HAP-1 (cell line): ENCODE measurements around the gene GRIN2B.

Experiments
- DNase-seq, 2 experiments: peaks; one replicate each; pipeline ENCODE4 v3.0.0-alpha.2; 2016 to 2020; ENCODE audit warnings: low spot score in 2 of 2
- H3K27me3 ChIP-seq: fragments of 250-450 bp; sonication (Bioruptor Pico); 2 replicates; pipeline ENCODE4 v1.5.1; 2020; ENCODE audit warnings: low read depth, mild to moderate bottlenecking, moderate library complexity
- H3K36me3 ChIP-seq: fragments of 250-450 bp; sonication (Bioruptor Pico); replicated peaks from 2 replicates; pipeline ENCODE4 v1.5.1; 2020; ENCODE audit warnings: mild to moderate bottlenecking
- H3K4me1 ChIP-seq: fragments of 250-450 bp; sonication (Bioruptor Pico); 2 replicates; pipeline ENCODE4 v1.5.1; 2020; ENCODE audit warnings: mild to moderate bottlenecking
- H3K4me3 ChIP-seq: fragments of 250-450 bp; sonication (Bioruptor Pico); 2 replicates; pipeline ENCODE4 v1.5.1; 2020; ENCODE audit warnings: mild to moderate bottlenecking, moderate library complexity
- H3K9me3 ChIP-seq: fragments of 250-450 bp; sonication (Bioruptor Pico); 2 replicates; pipeline ENCODE4 v1.5.1; 2020; ENCODE audit warnings: mild to moderate bottlenecking, moderate library complexity
- in situ Hi-C: fragments of 300-500 bp; cut with MboI; formaldehyde crosslinking; loops from 3 replicates; pipeline ENCODE4 v1.14.3; 2020; ENCODE audit warnings: low sequenced_read_pairs, inconsistent platforms, mixed read lengths

Gene GRIN2B

DNA sequence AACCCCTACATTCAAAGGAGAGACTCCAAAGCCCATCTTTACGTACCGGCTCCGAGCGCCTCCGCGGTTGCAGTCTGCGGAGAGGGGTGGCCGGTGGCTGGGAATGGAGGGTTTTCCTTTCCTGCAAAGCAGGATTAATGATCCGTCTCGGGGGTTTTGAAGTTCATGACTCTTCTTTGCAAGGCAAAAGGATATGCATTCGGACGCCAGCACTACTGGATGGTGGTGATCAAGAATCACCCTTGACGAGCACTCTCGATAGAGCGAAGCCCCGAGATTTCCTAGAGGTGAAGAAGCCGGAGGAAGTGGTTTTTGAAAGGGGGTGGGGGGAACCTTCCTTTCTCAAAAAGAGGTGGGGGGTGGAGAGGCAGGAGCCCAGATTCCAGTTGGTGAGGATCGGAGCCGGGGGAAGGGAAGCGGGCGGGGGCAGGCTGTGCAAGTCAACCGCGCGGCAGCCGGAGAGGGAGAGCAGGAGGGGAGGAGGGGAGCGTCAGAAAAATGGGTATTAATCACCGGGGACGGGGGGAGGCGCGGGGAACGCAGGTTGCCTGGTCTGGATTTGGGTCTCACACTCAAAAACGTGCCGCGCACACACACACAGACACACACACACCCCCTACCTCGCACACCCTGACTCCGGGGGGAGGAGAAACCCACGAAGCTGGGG is at the start of gene GRIN2B:
TSS of gene GRIN2B (minus strand) at position 307 of the 667 bp plus-strand sequence. CDS start 115,394 bp downstream, outside the sequence.
- H3K4me3 ChIP-seq: no peak within 1 kb of the TSS
- H3K36me3 ChIP-seq: no peaks in the 10 kb centered on the region
- H3K27me3 ChIP-seq: peaks cover 25% of the 10 kb centered on the region
- no peak for DNase-seq
- in situ Hi-C loops: no loop called here
- H3K9me3 ChIP-seq: no peaks in the 10 kb centered on the region
- H3K4me1 ChIP-seq: no peaks in the 10 kb centered on the region

DNA sequence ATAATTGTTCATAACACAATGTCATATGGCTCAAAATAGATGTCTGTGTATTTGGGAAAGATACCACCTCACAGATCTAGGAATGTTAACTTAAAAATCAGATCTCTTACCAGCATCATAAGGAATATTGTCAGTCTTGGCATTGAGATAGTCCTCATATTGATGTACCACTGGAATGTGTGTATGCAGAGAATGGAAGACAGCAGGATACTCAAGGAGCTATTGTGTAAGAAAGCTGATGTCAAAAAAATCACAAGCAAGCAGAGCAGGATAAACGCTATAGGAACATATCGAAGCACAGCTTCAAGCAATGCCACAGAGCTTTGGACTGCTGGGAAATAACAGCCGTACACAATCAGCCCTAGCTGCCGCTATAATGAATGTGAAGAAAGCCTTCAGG is 45.1 kb upstream of the GRIN2B start:
- Histone ChIP-seq H3K36me3 (no peaks in the 10 kb centered on the region), H3K27me3 (no peaks in the 10 kb centered on the region), H3K9me3 (no peaks in the 10 kb centered on the region), H3K4me3 (no peak overlapping the region), H3K4me1 (no peaks in the 10 kb centered on the region)
- DNase-seq: no peak
- in situ Hi-C loops: no loop called here

DNA sequence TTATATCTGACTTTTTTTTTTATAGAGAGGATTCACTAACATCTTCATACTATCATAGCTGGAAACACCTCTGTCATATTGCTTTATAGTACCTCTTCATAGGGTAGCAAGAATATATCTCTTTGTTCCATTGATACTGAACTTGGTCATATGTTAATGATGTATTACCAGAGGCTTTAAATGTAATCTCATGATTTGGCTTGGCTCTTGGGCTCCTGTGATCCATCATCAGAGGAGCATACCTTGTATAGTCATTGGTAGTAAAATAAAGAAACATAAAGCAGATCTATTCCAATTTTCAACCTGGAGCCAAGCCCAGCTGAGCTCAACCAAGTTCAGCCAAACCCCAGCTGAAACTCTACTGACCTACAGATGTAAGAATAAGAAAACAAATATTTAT is 43.2 kb upstream of the GRIN2B start:
- H3K4me1 ChIP-seq: no peaks in the 10 kb centered on the region
- no peaks in the 10 kb centered on the region for H3K9me3 ChIP-seq
- H3K27me3 ChIP-seq: no peaks in the 10 kb centered on the region
- DNase-seq: no peak
- H3K4me3 ChIP-seq: no peak overlapping the region
- in situ Hi-C loops: no loop called here
- H3K36me3 ChIP-seq: no peaks in the 10 kb centered on the region

DNA sequence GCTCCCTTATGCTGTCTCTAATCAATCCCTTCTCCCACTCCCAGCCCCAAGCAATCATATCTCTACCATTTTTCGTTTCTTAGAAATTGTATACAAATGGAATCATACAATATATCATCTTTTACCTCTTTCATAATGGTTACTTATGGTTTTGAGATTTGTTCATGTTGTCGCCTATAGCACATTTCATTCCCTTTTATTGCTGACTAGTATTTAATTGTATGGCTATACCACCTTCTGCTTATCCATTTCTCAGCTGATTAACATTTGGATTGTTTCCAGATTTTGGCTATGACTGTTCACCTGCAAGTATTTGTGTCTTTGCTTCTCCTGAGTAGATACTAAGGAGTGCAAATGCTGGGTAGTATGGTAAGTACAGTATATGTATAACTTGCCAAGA is 36.7 kb upstream of the GRIN2B start:
- Histone ChIP-seq H3K9me3 (no peaks in the 10 kb centered on the region), H3K27me3 (no peaks in the 10 kb centered on the region), H3K4me1 (no peaks in the 10 kb centered on the region), H3K4me3 (no peak overlapping the region), H3K36me3 (no peaks in the 10 kb centered on the region)
- no peak for DNase-seq
- in situ Hi-C loops: no loop called here

DNA sequence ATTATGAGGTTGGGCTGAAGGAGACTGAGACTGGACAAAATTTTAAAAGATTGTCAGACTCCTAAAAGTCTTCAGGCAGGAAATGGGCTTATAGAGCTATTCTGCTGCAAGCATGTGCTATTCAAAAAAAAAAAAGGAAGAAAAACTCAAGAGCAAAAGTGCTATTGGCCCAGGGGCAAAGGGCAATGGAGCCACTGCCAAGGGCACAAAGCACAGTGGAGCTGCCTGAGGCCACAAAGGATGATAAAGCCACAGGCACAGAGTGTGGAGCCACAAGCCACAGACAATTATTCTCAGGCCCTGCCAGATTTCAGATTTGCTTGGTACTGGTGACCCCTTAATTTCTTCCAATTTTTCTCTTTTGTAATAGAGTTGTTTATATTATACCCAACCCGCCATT is 29.6 kb upstream of the GRIN2B start:
- Histone ChIP-seq H3K4me1 (no peaks in the 10 kb centered on the region), H3K36me3 (no peaks in the 10 kb centered on the region), H3K27me3 (no peaks in the 10 kb centered on the region), H3K9me3 (no peaks in the 10 kb centered on the region; the same call in 1 of the 2 replicates), H3K4me3 (no peak overlapping the region)
- no peak for DNase-seq
- in situ Hi-C loops: no loop called here

DNA sequence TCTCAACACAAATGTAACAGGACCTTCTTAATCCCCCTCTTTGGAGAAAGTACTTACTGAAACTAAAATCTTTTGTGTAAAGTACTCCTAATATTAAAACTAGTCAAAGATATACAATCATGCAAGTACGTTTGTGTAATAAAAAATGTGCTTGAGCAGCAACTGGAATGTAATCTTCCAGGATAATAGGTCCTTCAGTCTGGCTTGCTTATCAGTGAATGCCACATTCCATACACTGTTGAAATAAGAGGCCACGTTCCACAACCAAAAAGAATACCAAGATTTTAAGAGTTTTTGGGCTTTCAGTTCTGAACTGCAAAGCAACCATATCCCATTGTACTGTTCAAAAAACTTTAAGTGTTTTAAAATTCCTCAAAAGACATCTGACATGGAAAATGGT is 26.2 kb upstream of the GRIN2B start:
- in situ Hi-C loops: no loop called here
- no peaks in the 10 kb centered on the region for H3K4me1 ChIP-seq
- no peaks in the 10 kb centered on the region for H3K27me3 ChIP-seq
- no peak for DNase-seq
- H3K9me3 ChIP-seq: no peaks in the 10 kb centered on the region; the same call in 1 of the 2 replicates
- no peak overlapping the region for H3K4me3 ChIP-seq
- H3K36me3 ChIP-seq: no peaks in the 10 kb centered on the region

DNA sequence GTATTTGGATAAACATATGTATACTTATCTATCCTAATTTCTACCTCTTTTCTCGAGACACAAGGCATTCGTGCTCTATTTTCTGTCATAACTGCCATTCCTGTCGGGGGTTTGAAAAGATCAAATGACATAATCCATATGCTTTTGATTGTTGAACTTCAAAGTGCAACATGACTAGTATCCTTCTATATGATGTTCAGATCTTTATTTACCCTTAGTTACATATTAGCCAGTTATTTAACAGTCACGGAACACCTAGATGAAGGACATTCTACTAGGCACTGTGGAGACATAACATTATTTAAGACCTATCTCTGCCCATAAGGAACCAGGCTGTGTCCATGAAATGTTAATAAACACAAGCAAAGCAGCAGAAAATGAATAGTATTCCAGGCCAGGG is 11.2 kb upstream of the GRIN2B start:
- no peaks in the 10 kb centered on the region for H3K9me3 ChIP-seq
- H3K4me1 ChIP-seq: no peaks in the 10 kb centered on the region
- in situ Hi-C loops: no loop called here
- no peaks in the 10 kb centered on the region for H3K27me3 ChIP-seq
- no peak for DNase-seq
- H3K36me3 ChIP-seq: no peaks in the 10 kb centered on the region
- H3K4me3 ChIP-seq: no peak overlapping the region

DNA sequence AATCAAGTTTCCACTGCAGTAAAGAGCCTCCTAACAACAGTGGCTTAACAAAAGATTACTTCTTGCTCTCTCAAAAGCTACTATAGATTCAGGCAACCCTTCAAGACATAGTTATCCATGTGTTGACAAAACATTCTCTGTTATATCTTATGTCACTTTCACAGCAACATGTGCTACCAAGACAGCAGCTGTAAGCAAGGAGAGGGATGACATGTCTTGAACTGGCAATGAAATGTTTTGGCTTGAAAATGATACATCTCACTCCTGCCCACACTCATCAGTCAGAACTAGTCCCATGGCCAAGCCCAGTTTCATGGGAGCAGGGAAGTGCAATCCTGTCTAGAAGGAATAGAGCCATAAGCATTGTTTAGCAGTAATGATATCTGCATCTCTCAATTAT is 10.7 kb upstream of the GRIN2B start:
- Histone ChIP-seq H3K36me3 (no peaks in the 10 kb centered on the region), H3K4me3 (no peak overlapping the region), H3K27me3 (no peaks in the 10 kb centered on the region), H3K4me1 (no peaks in the 10 kb centered on the region), H3K9me3 (no peaks in the 10 kb centered on the region)
- in situ Hi-C loops: no loop called here
- DNase-seq: no peak

DNA sequence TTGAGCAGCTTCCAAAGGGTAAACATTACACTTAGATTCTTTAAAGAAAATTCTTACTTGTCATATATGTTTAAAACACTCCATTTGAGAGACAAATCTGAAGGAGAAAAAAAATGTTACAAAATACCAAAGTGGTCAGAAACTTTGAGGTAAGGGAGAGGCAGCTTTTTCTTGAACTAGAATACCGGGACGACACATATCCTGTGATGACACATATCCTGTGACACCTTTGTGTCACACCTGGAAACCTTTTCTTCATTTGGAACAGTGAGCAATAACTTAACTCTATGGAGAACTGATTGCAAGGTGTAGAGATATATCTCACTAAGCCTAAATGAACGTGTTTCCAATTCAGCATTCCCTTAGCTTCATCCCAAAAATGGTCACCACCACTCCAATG is 4.6 kb upstream of the GRIN2B start:
- in situ Hi-C loops: no loop called here
- no peak overlapping the region for H3K4me3 ChIP-seq
- H3K36me3 ChIP-seq: no peaks in the 10 kb centered on the region
- H3K9me3 ChIP-seq: no peaks in the 10 kb centered on the region
- peaks cover 11% of the 10 kb centered on the region for H3K27me3 ChIP-seq
- no peaks in the 10 kb centered on the region for H3K4me1 ChIP-seq
- no peak for DNase-seq

DNA sequence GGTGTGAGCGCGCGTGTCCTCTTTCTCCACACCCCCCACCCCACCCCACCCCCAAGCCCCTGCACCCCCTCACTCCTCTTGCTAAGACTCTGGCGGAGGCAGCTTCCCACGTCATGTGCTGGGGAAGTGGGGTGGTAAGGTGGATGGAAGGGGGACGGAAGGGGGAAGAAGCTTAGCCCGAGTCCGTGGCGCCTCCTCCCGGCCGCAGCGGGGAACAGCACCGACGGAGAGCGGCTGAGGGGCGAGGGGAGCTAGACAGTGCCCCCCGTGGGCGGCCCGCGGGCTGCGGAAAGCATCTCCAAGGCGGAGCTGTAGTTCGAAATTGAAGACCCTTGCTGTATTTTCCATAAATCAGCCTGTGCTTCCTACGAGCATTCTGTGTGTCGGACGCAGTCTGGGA is 588 bp upstream of the GRIN2B start:
- Histone ChIP-seq H3K27me3 (peaks cover 25% of the 10 kb centered on the region), H3K4me1 (no peaks in the 10 kb centered on the region), H3K36me3 (no peaks in the 10 kb centered on the region), H3K4me3 (no peak overlapping the region), H3K9me3 (no peaks in the 10 kb centered on the region)
- in situ Hi-C loops: no loop called here
- DNase-seq: peak in 1 of 2 experiments; percentile 41

DNA sequence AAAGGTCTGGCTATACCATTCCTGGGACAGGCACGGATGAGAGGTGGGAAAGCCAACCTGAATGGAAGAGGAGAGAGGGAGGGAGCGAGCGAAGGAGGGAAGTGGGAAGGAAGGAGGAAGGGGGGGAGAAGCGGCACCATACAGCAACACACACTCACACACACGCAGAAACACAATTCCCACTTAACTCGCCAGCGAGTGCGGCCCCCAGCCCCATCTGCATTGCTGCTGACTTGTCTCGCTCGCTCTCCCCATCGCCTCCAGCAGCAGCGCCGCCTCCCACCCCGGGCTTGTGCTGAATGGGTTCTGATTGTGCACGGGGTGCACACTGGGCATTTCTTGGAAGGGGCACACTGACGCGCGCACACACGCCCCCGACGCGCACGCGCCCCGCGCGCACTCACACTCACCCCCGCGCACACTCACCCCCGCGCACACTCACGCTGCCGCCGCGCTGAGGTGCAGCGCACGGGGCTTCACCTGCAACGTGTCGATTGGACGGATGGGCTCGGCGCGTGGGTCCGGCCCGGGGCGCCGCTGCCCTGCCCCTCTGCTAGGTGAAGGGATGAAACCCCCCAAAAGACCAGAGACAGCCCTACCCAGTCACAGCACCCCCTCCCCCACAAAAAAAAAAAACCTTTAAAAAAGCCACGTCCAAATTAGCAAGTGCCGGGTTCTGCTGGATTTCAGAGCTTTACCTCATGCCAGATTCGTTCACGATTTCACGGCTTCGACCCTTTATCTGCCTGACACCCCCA is 685 bp downstream of the GRIN2B start:
- no peak overlapping the region for H3K4me3 ChIP-seq
- no peaks in the 10 kb centered on the region for H3K9me3 ChIP-seq
- in situ Hi-C loops: no loop called here
- DNase-seq: no peak
- H3K36me3 ChIP-seq: no peaks in the 10 kb centered on the region
- H3K4me1 ChIP-seq: no peaks in the 10 kb centered on the region
- H3K27me3 ChIP-seq: peaks cover 25% of the 10 kb centered on the region

DNA sequence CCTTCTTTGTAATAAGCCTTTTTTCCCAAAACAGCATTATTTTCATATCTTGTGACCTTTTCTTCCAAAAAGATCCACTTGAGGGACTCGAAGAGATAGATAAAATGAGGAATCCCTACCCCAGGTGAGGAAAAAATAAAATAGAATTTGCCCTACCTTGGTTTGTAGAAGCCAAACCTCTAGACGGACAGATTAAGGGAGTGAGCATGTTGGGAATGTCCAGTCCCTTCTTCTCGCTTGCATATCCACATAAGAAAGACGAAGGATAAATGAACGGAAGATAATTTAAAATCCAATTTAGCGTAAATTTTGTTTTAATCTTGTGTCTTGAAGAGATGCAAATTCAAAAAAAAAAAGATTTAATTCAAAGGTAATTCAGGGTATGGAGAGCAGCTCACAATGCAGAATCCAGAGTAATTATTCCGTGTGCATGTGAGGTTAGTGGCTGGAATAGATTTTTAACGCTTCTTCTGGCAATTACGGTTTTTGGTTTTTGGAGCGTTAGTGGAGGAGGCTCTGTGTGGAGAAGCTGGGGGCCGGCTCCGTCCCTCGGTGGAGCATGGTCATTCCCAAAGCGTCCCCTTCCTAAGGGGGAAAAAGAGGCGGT is 1.5 kb downstream of the GRIN2B start:
- Histone ChIP-seq H3K36me3 (no peaks in the 10 kb centered on the region), H3K9me3 (no peaks in the 10 kb centered on the region), H3K4me3 (no peak overlapping the region), H3K4me1 (no peaks in the 10 kb centered on the region), H3K27me3 (peaks cover 25% of the 10 kb centered on the region)
- in situ Hi-C loops: no loop called here
- DNase-seq: no peak

DNA sequence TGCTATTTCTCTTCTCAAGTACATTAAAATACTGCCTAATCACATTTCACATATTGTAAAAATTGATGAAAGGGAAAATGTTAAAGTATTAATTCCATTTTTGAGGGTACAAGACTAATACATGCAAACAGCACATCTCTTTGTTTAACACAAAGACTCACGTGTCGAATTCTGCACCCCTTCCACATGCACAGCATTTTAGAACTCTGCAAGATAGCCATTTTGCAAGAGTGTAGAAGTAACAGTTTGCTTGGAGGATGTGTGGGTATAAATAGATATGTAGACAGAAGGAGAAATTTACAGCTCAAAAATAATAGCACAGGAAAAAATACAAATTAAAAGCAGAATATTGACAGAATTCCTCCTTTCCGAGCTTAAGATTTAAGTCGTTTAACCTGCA is 2.5 kb downstream of the GRIN2B start:
- Histone ChIP-seq H3K4me3 (no peak overlapping the region), H3K9me3 (no peaks in the 10 kb centered on the region), H3K27me3 (peaks cover 25% of the 10 kb centered on the region), H3K36me3 (no peaks in the 10 kb centered on the region), H3K4me1 (no peaks in the 10 kb centered on the region)
- in situ Hi-C loops: no loop called here
- no peak for DNase-seq

DNA sequence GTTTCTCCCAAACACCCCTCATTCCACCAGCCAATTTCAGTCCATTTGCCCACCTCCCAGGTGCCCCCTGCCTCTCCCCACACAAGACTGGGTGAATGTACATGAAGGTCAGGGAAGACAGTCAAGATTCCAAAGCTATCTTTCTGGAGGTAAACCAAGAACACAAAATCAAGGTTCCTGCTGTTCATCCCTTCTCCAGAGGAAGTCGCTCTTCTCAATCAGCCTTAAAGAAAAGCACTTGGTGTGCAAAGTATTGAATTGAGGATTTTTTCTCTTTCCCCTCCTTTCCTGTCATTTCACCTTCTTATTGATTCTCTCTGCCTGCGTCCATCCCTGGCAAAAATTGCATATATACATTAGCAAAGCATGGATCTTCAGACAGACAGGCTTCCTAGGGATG is 4.5 kb downstream of the GRIN2B start:
- Histone ChIP-seq H3K36me3 (no peaks in the 10 kb centered on the region), H3K27me3 (peaks cover 19% of the 10 kb centered on the region), H3K4me3 (no peak overlapping the region), H3K9me3 (no peaks in the 10 kb centered on the region), H3K4me1 (no peaks in the 10 kb centered on the region)
- no peak for DNase-seq
- in situ Hi-C loops: no loop called here
